ENCODE measurements around the gene ADAMTS13. TPM values are rescaled to one million over a fixed set of nuclear protein-coding genes. Genes with fewer than 3 reads are reported as not detected.
"Not testable (repeated sequence)": the region's sequence is repeated elsewhere in the genome, so short reads cannot be mapped to it uniquely, and the experiment has no call there.

ADAMTS13 gene
- total RNA-seq, result 1 to 10 TPM; 1.1 to 2.7 (median 1.8) TPM

DNA sequence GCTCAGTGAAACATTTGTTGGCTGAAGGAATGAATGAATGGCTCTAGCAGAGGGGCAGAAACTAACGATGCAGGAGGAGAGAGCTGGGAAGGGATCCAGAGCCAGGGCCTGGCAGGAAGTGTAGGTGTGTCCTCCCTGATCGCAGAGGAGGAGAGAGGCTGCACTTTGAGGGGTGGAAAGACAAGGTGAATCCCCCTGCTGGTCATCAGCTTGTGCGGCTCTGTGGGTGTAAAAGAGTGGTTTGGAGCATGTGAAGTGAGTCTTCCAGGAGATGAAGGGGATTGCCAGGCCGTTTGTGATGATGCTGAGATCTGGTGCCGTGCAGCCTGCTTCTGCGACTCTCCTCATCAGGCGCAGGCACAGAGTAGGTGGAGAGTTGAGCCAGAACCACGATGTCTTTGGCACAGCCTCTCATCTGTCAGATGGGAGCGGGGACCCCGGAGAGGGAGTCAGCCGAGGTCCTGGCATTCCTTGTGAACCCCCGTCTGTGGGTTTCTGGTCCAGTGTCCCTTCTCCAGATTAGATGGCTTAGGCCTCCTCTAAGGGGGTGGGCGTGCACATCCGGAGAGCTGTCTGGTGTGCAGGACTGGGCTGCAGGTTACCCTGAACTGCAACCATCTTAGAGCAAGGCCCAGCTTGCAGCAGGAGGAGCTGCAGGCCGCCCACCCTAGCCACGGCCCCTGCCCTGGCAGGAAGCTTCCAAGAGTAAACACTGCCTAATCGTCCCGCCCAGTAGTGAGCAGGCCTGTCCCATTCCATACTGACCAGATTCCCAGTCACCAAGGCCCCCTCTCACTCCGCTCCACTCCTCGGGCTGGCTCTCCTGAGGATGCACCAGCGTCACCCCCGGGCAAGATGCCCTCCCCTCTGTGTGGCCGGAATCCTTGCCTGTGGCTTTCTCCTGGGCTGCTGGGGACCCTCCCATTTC, at the start of gene ADAMTS13:
Gene ADAMTS13 (plus strand): TSS at position 753 of the 928 bp plus-strand sequence. CDS start 77 bp downstream, at position 830.
- intact Hi-C loops (cut with DNase I; ENCODE audit: low total_unique reads), result no loop called here

DNA sequence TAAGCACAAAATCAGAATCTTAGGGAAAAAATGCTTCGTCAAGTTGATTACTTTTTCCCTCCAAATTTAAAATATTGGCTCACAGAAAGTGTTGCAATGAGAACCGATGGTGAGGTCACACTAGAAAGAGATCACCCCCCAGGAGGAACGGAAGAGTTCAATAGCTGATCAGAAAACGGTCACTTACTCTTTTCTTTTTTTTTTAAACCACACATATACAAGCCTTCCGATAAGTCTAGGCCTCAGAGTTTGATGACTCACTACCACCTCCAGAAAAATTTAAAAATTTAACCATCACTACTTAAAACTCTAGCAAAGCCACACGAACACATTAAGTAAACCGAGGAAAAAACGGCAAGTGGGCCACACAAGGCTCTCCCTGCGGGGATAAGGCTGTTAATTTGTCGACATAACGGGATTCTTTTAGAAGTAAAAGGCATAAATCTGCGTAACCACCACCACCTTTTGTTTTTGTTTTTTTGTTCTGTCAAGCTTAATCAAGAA, 47.5 kb upstream of the ADAMTS13 start:
- intact Hi-C loops (cut with DNase I; ENCODE audit: low total_unique reads), result no loop called here
- DNase-seq (ENCODE audit: low spot score in 2 of 2), result no peak
- WGBS, 2 donors, result 8 to 9% methylated on average over 12 of the region's 12 CpGs
- no peak for TF ChIP-seq POLR2A (IDR thresholded peaks at IDR 0.05)
- TF ChIP-seq, protein P1, sequence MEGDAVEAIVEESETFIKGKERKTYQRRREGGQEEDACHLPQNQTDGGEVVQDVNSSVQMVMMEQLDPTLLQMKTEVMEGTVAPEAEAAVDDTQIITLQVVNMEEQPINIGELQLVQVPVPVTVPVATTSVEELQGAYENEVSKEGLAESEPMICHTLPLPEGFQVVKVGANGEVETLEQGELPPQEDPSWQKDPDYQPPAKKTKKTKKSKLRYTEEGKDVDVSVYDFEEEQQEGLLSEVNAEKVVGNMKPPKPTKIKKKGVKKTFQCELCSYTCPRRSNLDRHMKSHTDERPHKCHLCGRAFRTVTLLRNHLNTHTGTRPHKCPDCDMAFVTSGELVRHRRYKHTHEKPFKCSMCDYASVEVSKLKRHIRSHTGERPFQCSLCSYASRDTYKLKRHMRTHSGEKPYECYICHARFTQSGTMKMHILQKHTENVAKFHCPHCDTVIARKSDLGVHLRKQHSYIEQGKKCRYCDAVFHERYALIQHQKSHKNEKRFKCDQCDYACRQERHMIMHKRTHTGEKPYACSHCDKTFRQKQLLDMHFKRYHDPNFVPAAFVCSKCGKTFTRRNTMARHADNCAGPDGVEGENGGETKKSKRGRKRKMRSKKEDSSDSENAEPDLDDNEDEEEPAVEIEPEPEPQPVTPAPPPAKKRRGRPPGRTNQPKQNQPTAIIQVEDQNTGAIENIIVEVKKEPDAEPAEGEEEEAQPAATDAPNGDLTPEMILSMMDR (IDR thresholded peaks at IDR 0.05), result no peak
- H3K4me3 ChIP-seq (ENCODE audit: low read depth, poor library complexity, severe bottlenecking), result peak overlapping the region; percentile 99

More for the DNA sequence above, at the start of gene ADAMTS13:
- TF ChIP-seq, protein P1 (IDR thresholded peaks at IDR 0.05), result no peak
- no peak for TF ChIP-seq POLR2A (IDR thresholded peaks at IDR 0.05)
- WGBS, 2 donors, result 52 to 63% methylated on average over 23 of the region's 23 CpGs
- H3K4me3 ChIP-seq (ENCODE audit: low read depth, poor library complexity, severe bottlenecking), result no peak within 1 kb of the TSS
- DNase-seq (ENCODE audit: low spot score in 2 of 2), result no peak

DNA sequence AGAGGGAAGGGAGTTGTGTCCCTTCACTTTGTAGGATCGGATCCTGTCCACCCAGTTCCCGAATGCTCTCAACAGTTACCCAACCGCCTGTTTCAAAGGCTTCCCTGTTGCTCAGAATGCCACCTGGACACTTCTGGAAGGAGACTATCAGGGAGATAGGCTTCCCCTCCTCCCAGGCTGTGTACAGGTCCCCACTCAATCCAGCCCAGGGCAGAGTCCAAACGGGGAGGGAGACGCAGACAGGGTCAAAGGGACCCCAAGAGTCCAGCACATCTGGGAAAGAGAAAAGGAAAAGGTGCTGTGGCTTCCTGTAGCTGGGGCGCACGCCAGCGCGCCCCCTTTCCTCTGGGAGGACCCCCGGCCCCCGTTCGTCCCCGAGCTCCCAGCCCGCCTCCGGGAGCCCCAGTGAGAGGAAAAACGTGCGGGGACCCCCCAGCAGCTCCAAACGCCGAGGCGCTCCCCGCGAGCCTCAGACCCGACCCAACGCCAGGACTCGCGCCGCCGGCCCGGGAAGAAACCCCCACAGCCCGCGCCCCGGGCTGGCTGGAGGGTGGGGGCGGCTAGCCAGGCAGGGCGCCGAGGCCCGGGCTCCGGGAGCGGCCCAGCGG, 46.9 kb upstream of the ADAMTS13 start:
- H3K4me3 ChIP-seq (ENCODE audit: low read depth, poor library complexity, severe bottlenecking), result peak overlapping the region; percentile 99
- intact Hi-C loops (cut with DNase I; ENCODE audit: low total_unique reads), result no loop called here
- no peak for DNase-seq (ENCODE audit: low spot score in 2 of 2)
- 0 to 1% methylated on average over 15 to 28 of the region's 39 CpGs for WGBS, 2 donors
- TF ChIP-seq POLR2A (IDR thresholded peaks at IDR 0.05), result no peak
- TF ChIP-seq, protein P1 (IDR thresholded peaks at IDR 0.05), result no peak

DNA sequence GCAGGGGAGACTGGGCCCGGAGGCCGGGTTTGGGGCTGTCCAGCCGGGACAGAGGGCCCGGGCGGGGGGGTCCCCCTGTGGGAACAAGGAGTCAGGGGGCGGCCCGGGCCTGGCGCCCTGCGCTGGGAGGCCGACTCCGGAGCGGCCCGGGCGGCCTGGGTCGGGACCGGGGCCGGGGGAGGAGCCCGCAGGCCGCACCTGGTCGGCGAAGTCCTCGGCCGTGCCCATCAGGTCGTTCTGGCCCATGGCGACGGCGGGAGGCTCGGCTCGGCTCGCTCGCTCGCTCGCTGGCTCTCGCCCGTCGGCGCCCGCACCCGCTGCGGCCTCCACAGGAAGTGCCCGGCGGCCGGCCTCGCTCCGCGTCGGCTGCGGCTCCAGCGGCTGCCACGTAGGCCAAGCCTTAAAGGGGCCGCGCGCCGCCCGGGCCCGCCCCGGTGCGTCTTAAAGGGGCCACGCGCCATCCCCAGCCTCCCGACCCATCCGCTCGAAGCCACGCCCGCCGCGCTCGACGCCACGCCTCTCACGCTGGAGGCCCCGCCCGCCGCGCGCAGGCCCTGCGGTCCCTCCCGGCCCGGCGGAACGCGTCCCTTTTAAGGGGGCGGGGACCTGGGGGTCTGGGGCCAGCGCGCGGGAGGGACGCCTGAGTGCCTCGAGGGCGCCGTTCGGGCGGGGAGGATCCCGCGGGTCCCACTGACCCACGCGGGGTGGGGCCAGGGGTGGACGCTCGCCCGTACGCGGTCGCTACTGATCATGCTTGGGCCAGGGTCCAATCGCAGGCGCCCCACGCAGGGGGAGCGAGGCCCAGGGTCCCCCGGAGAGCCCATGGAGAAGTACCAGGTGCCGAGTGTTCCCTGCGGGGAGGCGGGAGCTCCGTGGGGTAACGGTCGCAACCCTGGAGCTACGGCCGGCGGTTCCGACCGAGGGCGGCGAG, 46.2 kb upstream of the ADAMTS13 start, which contains the start of the genes STKLD1 and SURF4:
Gene STKLD1 (plus strand): TSS at position 643 of the 931 bp plus-strand sequence. CDS start 108 bp downstream, at position 751.
Gene SURF4 (minus strand): TSS at position 337 of the 931 bp plus-strand sequence. CDS start 91 bp downstream, at position 246.
- intact Hi-C loops (cut with DNase I; ENCODE audit: low total_unique reads), result no loop called here
- TF ChIP-seq, protein P1 (IDR thresholded peaks at IDR 0.05), result no peak
- TF ChIP-seq POLR2A (IDR thresholded peaks at IDR 0.05), result peak in 1 of 2 donors; percentile 38
- peak; percentile 93 to 99 for DNase-seq (ENCODE audit: low spot score in 2 of 2)
- 1% methylated on average over 30 to 50 of the region's 120 CpGs for WGBS, 2 donors
- H3K4me3 ChIP-seq (ENCODE audit: low read depth, poor library complexity, severe bottlenecking), result peak within 1 kb of the TSS; percentile 99

DNA sequence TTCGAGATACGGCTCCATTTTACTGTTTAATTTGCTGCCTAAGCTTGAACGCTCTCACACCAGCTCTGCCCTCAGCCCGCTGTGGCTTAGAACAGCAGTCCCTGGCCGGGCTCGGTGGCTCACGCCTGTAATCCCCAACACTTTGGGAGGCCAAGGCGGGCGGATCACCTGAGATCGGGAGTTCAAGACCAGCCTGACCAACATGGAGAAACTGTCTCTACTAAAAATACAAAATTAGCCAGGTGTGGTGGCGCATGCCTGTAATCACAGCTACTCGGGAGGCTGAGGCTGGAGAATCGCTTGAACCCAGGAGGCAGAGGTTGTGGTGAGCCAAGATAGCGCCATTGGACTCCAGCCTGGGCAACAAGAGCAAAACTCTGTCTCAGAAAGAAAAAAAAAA, 44.9 kb upstream of the ADAMTS13 start:
- intact Hi-C loops (cut with DNase I; ENCODE audit: low total_unique reads); H3K4me3 ChIP-seq (ENCODE audit: low read depth, poor library complexity, severe bottlenecking); DNase-seq (ENCODE audit: low spot score in 2 of 2): not testable (repeated sequence)
- WGBS, 2 donors, result 74 to 78% methylated on average over 14 of the region's 14 CpGs
